Common myeloid progenitor, CD34-positive (primary cell): ENCODE data around the gene PLA2G4B.

ENCODE experiments used
- CTCF ChIA-PET: fragments of 350-600 bp; sonication (Branson Sonifier 250); formaldehyde crosslinking; loops from one replicate; lab custom pipeline; 2021; ENCODE audit warnings: antibody characterized with exemption; lab: Charles Lee
- POLR2A ChIA-PET: fragments of 350-600 bp; sonication (Branson Sonifier 250); formaldehyde crosslinking; loops from one replicate; lab custom pipeline; 2021; ENCODE audit warnings: antibody characterized with exemption; lab: Charles Lee
- DNase-seq, 3 donors: peaks; one replicate each; pipeline versions ENCODE4 v3.0.0 to v3.0.0-alpha.2; 2013
- H3K27ac ChIP-seq, 2 experiments: 1 replicate in 1 of 2; 2 replicates in 1 of 2; pipeline ENCODE4 v1.7.0; 2013; ENCODE audit warnings: inconsistent platforms in 2 of 2, low read length in 2 of 2, mild to moderate bottlenecking in 2 of 2, low read depth in 1 of 2, moderate library complexity in 1 of 2; ENCODE audit not compliant: severe bottlenecking in 2 of 2, insufficient read depth in 1 of 2, poor library complexity in 1 of 2
- H3K27me3 ChIP-seq, 5 experiments: replicated peaks in 2 of 5; 1 replicate in 3 of 5; 2 replicates in 2 of 5; pipeline versions ENCODE4 v1.6.1 to v1.7.0; 2013; ENCODE audit warnings: low read length in 4 of 5, mild to moderate bottlenecking in 2 of 5, moderate library complexity in 2 of 5, inconsistent platforms in 1 of 5; ENCODE audit not compliant: insufficient read depth in 5 of 5, control insufficient read depth in 4 of 5
- H3K36me3 ChIP-seq, 4 experiments: 1 replicate in 2 of 4; 2 replicates in 2 of 4; pipeline versions ENCODE4 v1.6.1 to v1.7.0; 2013; ENCODE audit warnings: low read length in 3 of 4, control low read depth in 1 of 4, mild to moderate bottlenecking in 1 of 4; ENCODE audit not compliant: control insufficient read depth in 4 of 4, insufficient read depth in 4 of 4
- H3K4me1 ChIP-seq, 4 experiments: 1 replicate in 3 of 4; 2 replicates in 1 of 4; pipeline versions ENCODE4 v1.6.1 to v1.7.1; 2013; ENCODE audit warnings: low read length in 3 of 4, mild to moderate bottlenecking in 3 of 4, control low read depth in 1 of 4, inconsistent platforms in 1 of 4, moderate library complexity in 1 of 4; ENCODE audit not compliant: control insufficient read depth in 4 of 4, insufficient read depth in 4 of 4; ENCODE audit errors: control extremely low read depth in 1 of 4
- H3K4me3 ChIP-seq, 7 experiments: 1 replicate in 4 of 7; 2 replicates in 3 of 7; pipeline versions ENCODE4 v1.5.1 to v1.7.0; 2013; ENCODE audit warnings: mild to moderate bottlenecking in 7 of 7, low read length in 6 of 7, moderate library complexity in 6 of 7, inconsistent platforms in 2 of 7, low read depth in 2 of 7, control low read depth in 1 of 7; ENCODE audit not compliant: insufficient read depth in 4 of 7, control insufficient read depth in 1 of 7; ENCODE audit errors: extremely low read depth in 1 of 7
- H3K9me3 ChIP-seq, 5 experiments: 1 replicate in 4 of 5; 2 replicates in 1 of 5; pipeline versions ENCODE4 v1.6.1 to v1.7.1; 2013; ENCODE audit warnings: low read length in 4 of 5, mild to moderate bottlenecking in 2 of 5, inconsistent platforms in 1 of 5, low read depth in 1 of 5, moderate library complexity in 1 of 5; ENCODE audit not compliant: control insufficient read depth in 4 of 5, insufficient read depth in 2 of 5; ENCODE audit errors: control extremely low read depth in 1 of 5
- WGBS: methylation state at CpG from one replicate; pipeline ENCODE4 v1.1.5; 2013; ENCODE audit not compliant: insufficient coverage; 5-methylcytosine and 5-hydroxymethylcytosine counted together

PLA2G4B gene

DNA sequence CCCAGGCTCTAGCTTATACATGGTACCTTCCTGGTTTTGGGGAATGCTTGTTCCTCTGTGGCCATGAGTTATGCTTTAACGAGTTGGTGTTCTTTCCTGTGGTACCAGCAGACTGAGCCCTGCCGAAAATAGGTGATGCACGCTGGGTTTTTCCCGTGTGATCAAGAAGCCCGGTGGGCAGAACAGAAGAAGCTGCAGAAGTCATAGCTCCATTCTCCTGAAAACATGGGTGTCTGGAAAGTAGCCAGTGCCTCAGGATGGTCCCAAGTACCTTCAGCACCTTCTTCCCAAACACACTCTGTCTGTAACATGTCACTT, 39.2 kb upstream of the PLA2G4B start:
- 100% methylated on average over 5 of the region's 5 CpGs for WGBS
- H3K4me3 ChIP-seq, result no peak overlapping the region
- POLR2A ChIA-PET, result no interaction called here
- CTCF ChIA-PET, result interaction anchor here (3.0 to 9.0 kb wide), 2 partner anchors 12 to 23 kb away, joined by 19 to 139 read pairs; partner anchors contain the start of gene MAPKBP1
- no peak for DNase-seq
- H3K36me3 ChIP-seq, result peaks cover 0 to 19% (median 8%) of the 10 kb centered on the region in 4 experiments
- no peaks in the 10 kb centered on the region for H3K27me3 ChIP-seq
- no peak overlapping the region for H3K27ac ChIP-seq
- peaks cover 4 to 29% (median 29%) of the 10 kb centered on the region in 4 experiments for H3K4me1 ChIP-seq
- peaks cover 0 to 2% (median 0%) of the 10 kb centered on the region in 5 experiments for H3K9me3 ChIP-seq

DNA sequence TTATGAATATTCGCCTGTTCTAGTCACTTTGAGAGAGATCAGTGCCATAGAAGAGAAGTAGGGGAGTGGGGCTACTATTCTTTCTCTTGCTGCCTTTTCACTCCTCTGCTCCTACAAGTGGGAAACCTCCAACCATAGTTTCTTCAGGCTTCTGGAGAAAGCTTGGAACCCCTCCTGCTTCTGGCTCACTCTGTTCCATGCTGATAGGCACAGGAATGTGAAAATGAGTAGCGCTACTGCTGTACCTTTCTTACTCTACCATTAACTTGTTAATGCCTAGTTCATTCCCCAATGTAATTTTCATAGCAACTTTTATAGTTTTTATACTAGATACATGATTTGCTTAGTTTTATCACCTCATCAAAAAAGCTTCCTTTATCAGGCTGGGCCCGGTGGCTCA, 37.5 kb upstream of the PLA2G4B start:
- ChIA-PET POLR2A (no interaction called here), CTCF (interaction anchor here (1.2 to 9.0 kb wide), 4 partner anchors 9 to 25 kb away, joined by 3 to 139 read pairs (median 17); partner anchors contain the start of gene MAPKBP1)
- no peak for DNase-seq
- peaks cover 2 to 38% (median 34%) of the 10 kb centered on the region in 4 experiments for H3K4me1 ChIP-seq
- H3K4me3 ChIP-seq, result no peak overlapping the region
- H3K27me3 ChIP-seq, result no peaks in the 10 kb centered on the region
- no CpG with 5 or more reads among the region's 3 CpGs for WGBS
- peaks cover 0 to 2% (median 0%) of the 10 kb centered on the region in 5 experiments for H3K9me3 ChIP-seq
- peaks cover 0 to 19% (median 8%) of the 10 kb centered on the region in 4 experiments for H3K36me3 ChIP-seq
- H3K27ac ChIP-seq, result no peak overlapping the region

DNA sequence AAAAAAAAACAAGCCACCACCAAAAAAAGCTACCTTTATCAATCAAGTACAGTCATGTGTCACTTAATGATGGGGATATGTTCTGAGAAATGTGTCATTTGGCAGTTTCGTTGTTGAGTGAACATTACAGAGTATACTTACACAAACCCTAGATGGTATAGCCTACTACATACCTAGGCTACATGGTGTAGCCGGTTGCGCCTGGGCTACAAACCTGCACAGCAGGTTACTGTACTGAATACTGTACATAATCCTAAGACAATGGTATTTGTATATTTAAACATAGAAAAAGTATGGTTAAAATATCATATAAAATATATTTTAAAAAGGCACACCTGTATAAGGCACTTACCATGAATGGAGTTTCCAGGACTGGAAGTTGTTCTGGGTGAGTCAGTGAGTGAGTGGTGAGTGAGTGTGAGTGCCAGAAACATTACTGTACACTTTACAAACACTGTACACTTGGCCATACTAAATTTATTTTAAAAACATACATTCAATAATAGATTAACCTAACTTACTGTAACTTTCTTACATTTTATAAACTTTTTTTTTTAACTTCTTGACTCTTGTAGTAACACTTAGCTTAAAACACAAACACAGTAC, 36.7 kb upstream of the PLA2G4B start:
- H3K36me3 ChIP-seq, result peaks cover 0 to 19% (median 8%) of the 10 kb centered on the region in 4 experiments
- no peak for DNase-seq
- POLR2A ChIA-PET, result interaction anchor here (0.6 kb wide), 1 partner anchor 51 kb away, joined by 3 read pairs; no protein-coding TSS in a partner anchor
- CTCF ChIA-PET, result interaction anchor here (1.0 to 9.0 kb wide), 7 partner anchors 10 to 26 kb away, joined by 3 to 139 read pairs (median 4); partner anchors contain the start of gene MAPKBP1
- H3K27me3 ChIP-seq, result no peaks in the 10 kb centered on the region
- WGBS, result no CpG with 5 or more reads among the region's 3 CpGs
- no peak overlapping the region for H3K27ac ChIP-seq
- peaks cover 0 to 37% (median 27%) of the 10 kb centered on the region in 4 experiments for H3K4me1 ChIP-seq
- peaks cover 0 to 2% (median 0%) of the 10 kb centered on the region in 5 experiments for H3K9me3 ChIP-seq
- H3K4me3 ChIP-seq, result no peak overlapping the region

- H3K9me3 ChIP-seq, result peaks cover 0 to 2% (median 0%) of the 10 kb centered on the region in 5 experiments
- H3K27ac ChIP-seq, result peak overlapping the region; percentile 77 to 90
- DNase-seq, result no peak
- 100% methylated on average over 1 of the region's 2 CpGs for WGBS
- ChIA-PET CTCF (interaction anchor here (1.0 to 9.0 kb wide), 5 partner anchors 9 to 148 kb away, joined by 3 to 139 read pairs (median 4); partner anchors contain the start of gene MAPKBP1), POLR2A (no interaction called here)
- H3K36me3 ChIP-seq, result peaks cover 0 to 17% (median 8%) of the 10 kb centered on the region in 4 experiments
- H3K4me1 ChIP-seq, result peaks cover 0 to 33% (median 25%) of the 10 kb centered on the region in 4 experiments
- H3K4me3 ChIP-seq, result no peak overlapping the region
- no peaks in the 10 kb centered on the region for H3K27me3 ChIP-seq
These were observed 34.3 kb upstream of the PLA2G4B start for GRCh38 chr15:41804361-41804760.

DNA sequence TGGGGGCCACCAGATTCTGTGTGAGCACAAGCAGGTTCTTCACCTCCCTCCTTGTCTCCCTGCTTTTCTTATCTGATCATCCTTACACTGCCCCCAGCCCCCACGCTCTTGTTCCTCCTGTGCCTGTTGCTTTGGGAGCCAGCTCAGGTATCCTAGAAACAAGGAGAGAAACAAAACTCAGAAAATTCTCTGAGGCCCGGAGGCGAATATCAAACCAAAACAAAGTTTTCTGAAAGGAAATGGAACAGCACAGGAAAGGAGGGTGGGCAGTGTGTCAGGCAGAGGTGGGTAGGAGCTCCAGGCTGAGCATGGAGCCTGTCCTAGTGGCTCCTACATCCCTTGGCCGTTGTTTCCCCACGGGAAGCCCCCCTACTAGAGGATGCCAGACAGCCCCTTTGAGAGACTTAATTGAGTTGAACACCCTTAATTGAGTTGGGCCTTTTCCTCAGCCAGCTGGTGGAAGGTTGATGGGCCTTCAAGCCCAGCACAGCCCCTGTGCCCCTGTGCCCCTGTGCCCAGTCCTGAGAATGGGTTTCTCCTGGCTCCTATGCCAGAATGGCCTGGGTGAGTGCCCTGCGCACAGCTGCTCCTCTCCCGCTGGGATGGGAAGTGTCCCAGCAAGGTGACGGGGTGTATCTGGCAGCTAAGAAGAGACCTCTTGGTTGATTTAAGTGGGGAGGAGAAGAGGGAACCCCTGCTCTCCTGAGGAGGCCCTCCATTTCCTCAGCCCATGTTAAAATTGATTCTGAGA, 33.6 kb upstream of the PLA2G4B start:
- POLR2A ChIA-PET, result interaction anchor here (0.7 kb wide), 1 partner anchor 108 kb away, joined by 3 read pairs; no protein-coding TSS in a partner anchor
- peak overlapping the region; percentile 77 to 90 for H3K27ac ChIP-seq
- 47% methylated on average over 7 of the region's 8 CpGs for whole genome bisulfite sequencing

GRCh38 chr15:41805711-41806110, 32.9 kb upstream of the PLA2G4B start:
- peaks cover 0 to 2% (median 0%) of the 10 kb centered on the region in 5 experiments for H3K9me3 ChIP-seq
- peak overlapping the region; percentile 77 to 90 for H3K27ac ChIP-seq
- CTCF ChIA-PET, result interaction anchor here (1.4 to 9.0 kb wide), 4 partner anchors 11 to 35 kb away, joined by 4 to 139 read pairs (median 9); partner anchors contain the start of gene MAPKBP1
- POLR2A ChIA-PET, result interaction anchor here (0.7 kb wide), 1 partner anchor 108 kb away, joined by 3 read pairs; no protein-coding TSS in a partner anchor
- H3K36me3 ChIP-seq, result peaks cover 0 to 9% (median 5%) of the 10 kb centered on the region in 4 experiments
- no peak for DNase-seq
- no peak overlapping the region for H3K4me3 ChIP-seq
- peaks cover 0 to 47% (median 37%) of the 10 kb centered on the region in 4 experiments for H3K4me1 ChIP-seq
- 100% methylated on average over 2 of the region's 3 CpGs for WGBS
- H3K27me3 ChIP-seq, result no peaks in the 10 kb centered on the region

More for the DNA sequence above, 33.6 kb upstream of the PLA2G4B start:
- DNase-seq, result peak in 2 of 3 donors; percentile 33 to 34
- peaks cover 0 to 13% (median 6%) of the 10 kb centered on the region in 4 experiments for H3K36me3 ChIP-seq
- H3K4me3 ChIP-seq, result peak overlapping the region in 2 of 7 experiments; percentile 7 to 23
- peaks cover 0 to 41% (median 32%) of the 10 kb centered on the region in 4 experiments for H3K4me1 ChIP-seq
- peaks cover 0 to 2% (median 0%) of the 10 kb centered on the region in 5 experiments for H3K9me3 ChIP-seq
- H3K27me3 ChIP-seq, result no peaks in the 10 kb centered on the region
- CTCF ChIA-PET, result interaction anchor here (1.0 to 9.0 kb wide), 6 partner anchors 10 to 148 kb away, joined by 3 to 139 read pairs (median 4); partner anchors contain the start of gene MAPKBP1
